ENCODE results near the gene PRICKLE3.

PRICKLE3 gene

GRCh38 chrX:49204709-49205108, 18.5 kb upstream of the PRICKLE3 start:
- DNase-seq: no peak

- DNase-seq: no peak
Observed at GRCh38 chrX:49204017-49204416, 17.8 kb upstream of the PRICKLE3 start.

- no peak for DNase-seq
Observed at GRCh38 chrX:49203536-49203935, 17.4 kb upstream of the PRICKLE3 start.

GRCh38 chrX:49202022-49202421, 15.8 kb upstream of the PRICKLE3 start:
- DNase-seq: peak; percentile 78

- DNase-seq: peak; percentile 94
Observed at GRCh38 chrX:49199906-49200771, 14.0 kb upstream of the PRICKLE3 start, which contains the start of gene SYP. Gene SYP (minus strand): TSS chrX:49200193. CDS start chrX:49200186, 7 bp downstream.

GRCh38 chrX:49199315-49199595, 13.1 kb upstream of the PRICKLE3 start:
- no peak for DNase-seq

GRCh38 chrX:49198540-49199314, 12.6 kb upstream of the PRICKLE3 start:
- peak; percentile 35 for DNase-seq

- no peak for DNase-seq
Observed at GRCh38 chrX:49197543-49198087, 11.4 kb upstream of the PRICKLE3 start.

- DNase-seq: no peak
Observed at GRCh38 chrX:49193542-49193964, 7.4 kb upstream of the PRICKLE3 start.

- peak; percentile 67 for DNase-seq
Observed at GRCh38 chrX:49192722-49193328, 6.7 kb upstream of the PRICKLE3 start.

GRCh38 chrX:49191574-49192011, 5.4 kb upstream of the PRICKLE3 start:
- peak; percentile 86 for DNase-seq

GRCh38 chrX:49190821-49191573, 4.8 kb upstream of the PRICKLE3 start:
- DNase-seq: peak; percentile 99

GRCh38 chrX:49189606-49190005, 3.4 kb upstream of the PRICKLE3 start:
- DNase-seq: no peak

- DNase-seq: no peak
Observed at GRCh38 chrX:49188468-49189076, 2.4 kb upstream of the PRICKLE3 start.

- peak; percentile 34 for DNase-seq
Observed at GRCh38 chrX:49187526-49187925, 1.4 kb upstream of the PRICKLE3 start.

GRCh38 chrX:49187028-49187394, 838 bp upstream of the PRICKLE3 start:
- no peak for DNase-seq

GRCh38 chrX:49184294-49185281, 1.6 kb downstream of the PRICKLE3 start:
- DNase-seq: peak; percentile 88

GRCh38 chrX:49183701-49184281, 2.4 kb downstream of the PRICKLE3 start:
- no peak for DNase-seq

GRCh38 chrX:49179358-49179757, 6.8 kb downstream of the PRICKLE3 start:
- no peak for DNase-seq

- no peak for DNase-seq
Observed at GRCh38 chrX:49178537-49178936, 7.6 kb downstream of the PRICKLE3 start.
